ENCODE results near the gene HIVEP3. TPM values are rescaled to one million over a fixed set of nuclear protein-coding genes. Genes with fewer than 3 reads are reported as not detected.

The HIVEP3 gene
- total RNA-seq, 1 experiment from 2014 or later, result 3.1 TPM

DNA sequence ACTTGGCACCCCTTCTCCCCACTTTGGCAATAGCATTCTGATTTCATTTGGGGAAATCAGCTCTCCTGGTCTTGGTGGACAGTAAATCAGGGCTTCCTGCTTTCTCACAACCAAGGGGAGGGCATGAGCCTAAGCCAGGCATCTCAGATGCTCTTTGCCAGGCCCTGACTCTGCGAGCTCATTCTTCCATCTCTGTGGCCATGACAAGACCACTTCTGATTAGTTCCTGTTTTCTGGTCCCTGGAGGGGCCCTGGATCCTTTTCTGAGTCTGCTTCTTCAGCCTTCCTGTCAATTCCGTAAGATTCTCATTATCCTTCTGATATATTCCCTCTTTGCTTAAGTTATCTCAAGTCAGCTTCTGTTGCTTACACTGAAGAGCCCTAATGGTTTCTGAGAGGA is 210.4 kb downstream of the HIVEP3 start:
- H3K4me3 ChIP-seq (ENCODE audit: low read depth, low read length, poor library complexity, severe bottlenecking), result no peak overlapping the region
- no peaks in the 10 kb centered on the region for H3K27me3 ChIP-seq (replicated peaks; ENCODE audit: insufficient read depth, low read depth, low read length, poor library complexity)
- BruUV-seq (replicated peaks), result no TSS peak
- intact Hi-C loops (cut with micrococcal nuclease; ENCODE audit: unreplicated experiment), result no loop called here
- CTCF ChIA-PET, result no interaction called here
- POLR2A ChIA-PET (ENCODE audit: low non-redundant PET), result no interaction called here
- peaks cover 2% of the 10 kb centered on the region for H3K4me1 ChIP-seq (ENCODE audit: insufficient read depth, low read length, poor library complexity, severe bottlenecking)
- H3K36me3 ChIP-seq (ENCODE audit: insufficient read depth, low read length, poor library complexity, severe bottlenecking), result no peaks in the 10 kb centered on the region
- DNase-seq (ENCODE audit: low spot score), result no peak
- no peaks in the 10 kb centered on the region for H3K9me3 ChIP-seq (ENCODE audit: low read depth, low read length, poor library complexity, severe bottlenecking)
- no peak overlapping the region for H3K27ac ChIP-seq (ENCODE audit: low read depth, low read length, poor library complexity, severe bottlenecking)
- no peak for TF ChIP-seq EZH2 (IDR thresholded peaks at IDR 0.05; ENCODE audit: borderline replicate concordance, low read depth, low read length, poor library complexity, severe bottlenecking)
- TF ChIP-seq, protein P1, sequence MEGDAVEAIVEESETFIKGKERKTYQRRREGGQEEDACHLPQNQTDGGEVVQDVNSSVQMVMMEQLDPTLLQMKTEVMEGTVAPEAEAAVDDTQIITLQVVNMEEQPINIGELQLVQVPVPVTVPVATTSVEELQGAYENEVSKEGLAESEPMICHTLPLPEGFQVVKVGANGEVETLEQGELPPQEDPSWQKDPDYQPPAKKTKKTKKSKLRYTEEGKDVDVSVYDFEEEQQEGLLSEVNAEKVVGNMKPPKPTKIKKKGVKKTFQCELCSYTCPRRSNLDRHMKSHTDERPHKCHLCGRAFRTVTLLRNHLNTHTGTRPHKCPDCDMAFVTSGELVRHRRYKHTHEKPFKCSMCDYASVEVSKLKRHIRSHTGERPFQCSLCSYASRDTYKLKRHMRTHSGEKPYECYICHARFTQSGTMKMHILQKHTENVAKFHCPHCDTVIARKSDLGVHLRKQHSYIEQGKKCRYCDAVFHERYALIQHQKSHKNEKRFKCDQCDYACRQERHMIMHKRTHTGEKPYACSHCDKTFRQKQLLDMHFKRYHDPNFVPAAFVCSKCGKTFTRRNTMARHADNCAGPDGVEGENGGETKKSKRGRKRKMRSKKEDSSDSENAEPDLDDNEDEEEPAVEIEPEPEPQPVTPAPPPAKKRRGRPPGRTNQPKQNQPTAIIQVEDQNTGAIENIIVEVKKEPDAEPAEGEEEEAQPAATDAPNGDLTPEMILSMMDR (conservative IDR thresholded peaks at IDR 0.05; ENCODE audit: low read depth, low read length), result no peak

DNA sequence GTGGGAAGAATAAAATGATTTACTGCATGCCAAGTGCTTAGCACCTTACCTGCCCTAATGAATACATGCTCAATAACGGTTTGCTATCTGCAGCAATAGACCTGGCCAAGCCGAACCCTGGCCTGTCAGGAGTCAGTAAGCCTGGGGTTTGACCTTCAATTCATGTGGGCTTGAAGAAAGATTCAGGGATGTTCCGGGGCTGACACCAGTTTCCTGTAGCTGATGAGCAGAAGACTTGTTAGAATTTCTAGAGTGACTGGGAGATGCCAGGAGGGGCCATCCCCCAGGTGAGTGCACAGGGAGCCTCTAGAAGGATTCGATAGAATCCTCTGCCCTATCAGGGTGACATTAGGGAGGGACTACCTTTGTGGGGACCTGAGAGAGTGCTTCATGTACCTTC is 210.9 kb downstream of the HIVEP3 start:
- Histone ChIP-seq H3K9me3 (ENCODE audit: low read depth, low read length, poor library complexity, severe bottlenecking) (no peaks in the 10 kb centered on the region), H3K4me3 (ENCODE audit: low read depth, low read length, poor library complexity, severe bottlenecking) (no peak overlapping the region), H3K4me1 (ENCODE audit: insufficient read depth, low read length, poor library complexity, severe bottlenecking) (no peaks in the 10 kb centered on the region), H3K27me3 (replicated peaks; ENCODE audit: insufficient read depth, low read depth, low read length, poor library complexity) (no peaks in the 10 kb centered on the region), H3K27ac (ENCODE audit: low read depth, low read length, poor library complexity, severe bottlenecking) (no peak overlapping the region), H3K36me3 (ENCODE audit: insufficient read depth, low read length, poor library complexity, severe bottlenecking) (no peaks in the 10 kb centered on the region)
- POLR2A ChIA-PET (ENCODE audit: low non-redundant PET), result no interaction called here
- CTCF ChIA-PET, result no interaction called here
- intact Hi-C loops (cut with micrococcal nuclease; ENCODE audit: unreplicated experiment), result no loop called here
- TF ChIP-seq EZH2 (IDR thresholded peaks at IDR 0.05; ENCODE audit: borderline replicate concordance, low read depth, low read length, poor library complexity, severe bottlenecking), result no peak
- TF ChIP-seq, protein P1 (conservative IDR thresholded peaks at IDR 0.05; ENCODE audit: low read depth, low read length), result no peak
- DNase-seq (ENCODE audit: low spot score), result no peak
- BruUV-seq (replicated peaks), result no TSS peak

DNA sequence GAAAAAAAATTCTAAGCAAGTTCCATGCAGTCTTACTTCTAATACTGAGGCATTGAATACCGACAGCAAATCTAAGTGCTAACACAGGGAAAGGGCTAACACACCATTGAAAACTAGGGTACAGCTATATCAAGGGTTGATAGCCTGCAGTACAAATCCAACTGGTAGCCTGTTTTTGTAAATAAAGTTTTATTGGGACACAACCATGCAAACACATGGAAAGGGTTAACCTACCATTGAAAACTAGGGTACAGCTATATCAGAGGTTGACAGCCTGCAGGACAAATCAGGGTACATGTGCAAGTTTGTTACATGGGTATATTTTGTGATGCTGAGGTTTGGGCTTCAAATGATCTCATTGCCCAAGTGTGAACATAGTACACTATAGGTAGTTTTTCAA is 212.9 kb downstream of the HIVEP3 start:
- no peak for DNase-seq (ENCODE audit: low spot score)
- Histone ChIP-seq H3K27me3 (replicated peaks; ENCODE audit: insufficient read depth, low read depth, low read length, poor library complexity) (no peaks in the 10 kb centered on the region), H3K36me3 (ENCODE audit: insufficient read depth, low read length, poor library complexity, severe bottlenecking) (no peaks in the 10 kb centered on the region), H3K9me3 (ENCODE audit: low read depth, low read length, poor library complexity, severe bottlenecking) (no peaks in the 10 kb centered on the region), H3K27ac (ENCODE audit: low read depth, low read length, poor library complexity, severe bottlenecking) (no peak overlapping the region), H3K4me1 (ENCODE audit: insufficient read depth, low read length, poor library complexity, severe bottlenecking) (no peaks in the 10 kb centered on the region), H3K4me3 (ENCODE audit: low read depth, low read length, poor library complexity, severe bottlenecking) (no peak overlapping the region)
- POLR2A ChIA-PET (ENCODE audit: low non-redundant PET), result no interaction called here
- intact Hi-C loops (cut with micrococcal nuclease; ENCODE audit: unreplicated experiment), result no loop called here
- TF ChIP-seq, protein P1 (conservative IDR thresholded peaks at IDR 0.05; ENCODE audit: low read depth, low read length), result no peak
- no peak for TF ChIP-seq EZH2 (IDR thresholded peaks at IDR 0.05; ENCODE audit: borderline replicate concordance, low read depth, low read length, poor library complexity, severe bottlenecking)
- CTCF ChIA-PET, result no interaction called here
- BruUV-seq (replicated peaks), result no TSS peak
